Stimulated activated CD8-positive, alpha-beta memory T cell treated with anti-CD3 and anti-CD28 coated beads, Interleukin-15, amount 100 ng/mL, for 1 hour (primary cell): ENCODE data around the gene ARHGAP28.
"Not testable (repeated sequence)": the region's sequence is repeated elsewhere in the genome, so short reads cannot be mapped to it uniquely, and the experiment has no call there.

Experiments
- DNase-seq: peaks from one replicate; pipeline ENCODE4 v3.0.0-alpha.2; 2020; ENCODE audit warnings: low read depth

The ARHGAP28 gene

GRCh38 chr18:6775702-6776101 lies 46.2 kb downstream of the ARHGAP28 start:
- no peak for DNase-seq

DNA sequence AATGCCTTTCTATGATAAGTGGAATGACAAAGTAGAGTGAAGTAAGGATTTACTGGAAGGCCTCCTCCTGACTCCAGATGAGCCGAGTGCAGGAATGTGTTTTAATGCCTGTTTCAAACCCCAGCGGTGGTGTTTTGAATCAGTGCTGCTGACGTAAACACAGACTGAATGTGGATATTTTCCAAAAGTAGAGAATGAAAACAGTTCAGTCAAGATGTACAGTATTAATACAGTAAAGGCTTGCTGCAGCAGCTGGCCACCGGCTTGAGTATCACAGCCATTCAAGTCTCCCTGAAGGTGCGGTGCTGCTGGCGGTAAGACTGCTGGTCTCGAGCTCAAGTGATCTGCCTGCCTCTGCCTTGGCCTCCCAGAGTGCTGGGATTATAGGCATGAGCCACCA lies 46.7 kb downstream of the ARHGAP28 start:
- DNase-seq: no peak

DNA sequence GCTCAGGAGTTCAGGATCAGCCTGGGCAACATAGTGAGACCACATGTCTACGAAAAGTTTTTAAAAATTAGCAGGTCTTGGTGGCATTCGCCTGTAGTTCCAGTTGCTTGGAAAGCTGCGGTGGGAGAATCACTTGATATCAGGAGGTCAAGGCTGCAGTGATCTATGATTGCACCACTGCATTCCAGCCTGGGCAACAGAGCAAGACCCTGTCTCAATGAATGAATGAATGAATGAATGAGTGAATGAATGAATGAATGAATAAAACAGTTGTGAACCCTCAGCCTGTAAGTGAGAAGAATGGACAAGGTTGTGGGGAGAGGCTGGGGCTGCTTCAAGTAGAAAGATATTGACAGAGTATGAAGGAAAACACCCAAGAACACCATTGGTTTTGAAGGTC lies 48.0 kb downstream of the ARHGAP28 start:
- no peak for DNase-seq

- no peak for DNase-seq
Measured at GRCh38 chr18:6778459-6779247, 49.1 kb downstream of the ARHGAP28 start.

- no peak for DNase-seq
Measured at GRCh38 chr18:6781142-6781714, 51.7 kb downstream of the ARHGAP28 start.

DNA sequence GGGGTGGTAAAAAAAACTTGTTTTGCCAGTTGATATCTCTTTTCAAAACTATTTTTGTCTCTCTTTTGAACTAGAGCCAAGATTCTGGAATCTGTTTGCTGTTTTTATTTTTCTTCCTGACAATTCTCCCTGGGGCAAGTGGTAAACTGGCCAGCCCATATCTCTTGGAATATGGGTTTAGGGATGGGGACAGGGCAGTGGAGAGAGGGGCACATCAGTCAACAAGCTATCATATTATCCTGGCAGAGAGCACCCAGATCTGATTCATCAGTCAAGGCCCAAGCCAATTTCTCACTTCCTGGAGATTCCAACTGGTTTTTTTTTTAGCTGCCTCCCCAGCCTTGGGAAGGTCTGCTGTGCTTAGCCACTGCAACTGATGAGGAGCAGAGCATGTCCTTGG lies 52.3 kb downstream of the ARHGAP28 start:
- no peak for DNase-seq

DNA sequence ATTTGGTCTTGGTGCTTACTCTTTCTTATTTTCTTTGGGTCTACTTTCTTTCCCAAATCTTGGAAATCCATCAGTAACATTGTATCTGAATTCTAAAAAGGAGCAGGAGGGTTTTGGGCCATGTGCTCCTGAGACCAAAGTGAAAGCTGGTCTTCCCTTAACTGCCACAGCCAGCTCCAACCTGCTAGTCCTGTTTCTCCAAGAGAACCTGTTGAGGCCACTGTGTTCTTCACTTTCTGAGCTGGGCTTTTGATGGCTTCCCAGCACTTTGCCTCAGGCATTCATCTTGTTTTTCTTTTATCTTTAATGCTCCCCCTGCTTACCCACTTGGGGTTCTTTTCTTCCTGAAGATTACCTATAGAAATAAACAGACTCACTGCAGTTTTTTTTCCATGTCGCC lies 53.3 kb downstream of the ARHGAP28 start:
- DNase-seq: no peak

DNA sequence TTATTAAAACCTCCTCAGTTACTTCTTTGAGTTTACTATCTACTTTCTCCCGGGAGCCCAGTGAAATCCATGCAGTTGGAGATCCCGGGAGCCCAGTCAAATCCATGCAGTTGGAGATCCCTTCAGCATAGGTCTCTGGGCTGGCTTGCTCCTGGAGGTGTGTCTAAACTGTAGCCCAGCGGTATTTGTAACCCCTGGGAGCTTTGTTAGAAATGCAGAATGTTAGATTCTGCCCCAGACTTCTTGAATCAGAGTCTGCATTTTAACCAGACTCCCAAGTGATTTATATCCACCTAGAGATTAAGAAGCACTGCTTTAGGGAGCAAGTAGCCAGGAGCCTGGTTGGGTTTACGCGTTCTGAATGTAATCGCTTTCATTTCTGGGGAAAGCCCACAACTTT lies 54.5 kb downstream of the ARHGAP28 start:
- no peak for DNase-seq

GRCh38 chr18:6785001-6785400 lies 55.5 kb downstream of the ARHGAP28 start:
- DNase-seq: no peak

GRCh38 chr18:6785411-6785810 lies 55.9 kb downstream of the ARHGAP28 start:
- no peak for DNase-seq

DNA sequence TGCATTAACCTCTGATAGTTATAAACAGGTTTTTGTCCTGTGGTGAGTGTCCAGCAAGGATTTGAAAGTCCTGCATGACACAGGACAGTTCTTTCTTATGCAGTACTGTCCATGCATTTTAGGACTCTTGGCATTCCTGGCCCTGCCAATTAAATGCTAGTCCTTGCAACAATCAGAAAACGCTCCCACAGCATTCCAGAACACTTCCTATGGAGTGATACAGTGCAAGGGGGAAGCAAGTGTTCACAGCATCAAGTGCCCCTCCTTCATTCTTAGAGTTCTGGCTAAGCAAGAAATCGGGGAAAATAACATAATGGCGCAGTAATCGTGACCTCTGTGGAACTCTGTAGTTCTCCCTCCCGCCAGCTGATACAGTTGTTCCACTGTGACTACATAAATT lies 62.9 kb downstream of the ARHGAP28 start:
- DNase-seq: no peak

GRCh38 chr18:6793455-6793854 lies 63.9 kb downstream of the ARHGAP28 start:
- DNase-seq: no peak

- DNase-seq: no peak
Measured at GRCh38 chr18:6793986-6794385, 64.5 kb downstream of the ARHGAP28 start.

GRCh38 chr18:6795307-6795706 lies 65.8 kb downstream of the ARHGAP28 start:
- no peak for DNase-seq

DNA sequence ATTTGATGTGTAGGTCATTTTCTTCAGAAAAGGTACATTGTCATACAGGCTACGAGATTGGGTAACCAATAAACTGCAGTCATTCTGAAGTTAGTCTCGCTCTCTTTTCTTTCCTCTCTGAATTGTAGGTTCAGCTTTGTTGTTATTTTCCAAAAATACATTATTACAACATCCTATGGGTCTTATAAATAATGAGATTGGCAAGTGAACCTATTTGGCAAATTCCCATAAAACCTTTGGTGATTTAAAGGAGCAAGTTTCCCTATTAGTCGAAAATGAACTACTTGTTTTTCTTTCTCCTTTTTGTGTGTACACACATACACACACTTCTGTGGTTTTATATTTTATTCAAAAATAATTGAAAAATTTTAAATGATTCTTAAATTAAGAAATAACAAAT lies 67.0 kb downstream of the ARHGAP28 start:
- DNase-seq: no peak

- no peak for DNase-seq
Measured at GRCh38 chr18:6797171-6797570, 67.7 kb downstream of the ARHGAP28 start.

DNA sequence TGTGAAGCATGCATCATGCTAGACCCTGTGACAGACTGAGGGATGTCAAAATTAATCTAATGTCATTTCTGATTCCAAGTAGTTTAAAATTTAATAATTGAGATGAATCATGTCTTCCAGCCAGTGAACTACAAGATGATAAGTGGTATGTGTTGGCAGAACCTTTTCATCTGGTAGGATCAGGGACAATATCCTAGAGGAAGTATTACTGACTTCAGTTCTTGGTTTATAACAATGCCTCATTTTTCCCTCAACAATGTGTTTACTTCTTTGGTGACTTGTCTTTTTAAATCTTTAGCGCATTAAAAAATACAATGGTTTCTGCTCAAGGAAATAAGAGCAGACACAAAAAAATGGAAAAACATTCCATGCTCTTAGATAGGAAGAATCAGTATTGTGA lies 69.4 kb downstream of the ARHGAP28 start:
- DNase-seq: no peak

DNA sequence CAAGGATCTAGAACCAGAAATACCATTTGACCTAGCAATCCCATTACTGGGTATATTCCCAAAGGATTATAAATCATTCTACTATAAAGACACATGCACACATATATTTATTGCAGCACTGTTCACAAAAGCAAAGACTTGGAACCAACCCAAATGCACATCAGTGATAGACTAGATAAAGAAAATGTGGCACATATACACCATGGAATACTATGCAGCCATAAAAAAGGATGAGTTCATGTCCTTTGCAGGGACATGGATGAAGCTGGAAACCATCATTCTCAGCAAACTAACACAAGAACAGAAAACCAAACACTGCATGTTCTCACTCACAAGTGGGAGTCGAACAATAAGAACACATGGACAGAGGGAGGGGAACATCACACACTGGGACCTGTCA lies 70.8 kb downstream of the ARHGAP28 start:
- not testable (repeated sequence) for DNase-seq

DNA sequence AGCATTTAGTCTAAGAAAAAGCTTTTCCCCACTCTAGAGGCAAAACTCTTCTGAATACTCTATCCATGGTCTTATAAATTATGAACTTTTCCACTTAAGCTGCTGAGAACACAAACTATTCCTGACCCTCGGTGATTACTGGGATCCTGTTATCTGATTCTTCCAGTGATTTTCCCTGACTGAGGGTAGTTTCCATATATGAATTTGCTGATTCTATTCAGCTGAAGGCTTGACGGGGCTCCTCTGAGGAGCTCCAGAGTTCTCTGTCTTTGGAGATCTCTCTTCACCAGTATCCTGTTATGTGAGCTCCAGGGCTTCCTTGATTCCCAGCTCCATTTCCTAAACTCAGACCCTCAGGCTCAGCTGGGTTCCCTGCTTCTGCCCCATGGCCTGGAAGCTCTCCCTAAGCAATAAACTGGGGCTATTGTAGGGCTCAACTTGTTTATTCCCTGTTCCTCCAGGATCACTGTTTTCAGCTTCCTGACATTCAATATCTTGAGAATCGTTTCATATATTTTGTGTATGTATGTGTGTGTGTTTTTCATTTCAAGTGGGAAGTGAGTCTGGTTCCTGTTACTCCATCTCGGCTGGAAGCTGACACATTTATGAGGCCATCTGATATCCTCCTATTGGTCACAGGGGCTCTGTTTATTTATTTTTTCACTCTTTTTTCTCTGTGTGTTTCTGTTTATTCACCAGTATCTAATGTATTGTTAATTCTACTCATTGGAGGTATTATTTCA lies 78.2 kb downstream of the ARHGAP28 start:
- DNase-seq: no peak

- DNase-seq: no peak
Measured at GRCh38 chr18:6810191-6810590, 80.7 kb downstream of the ARHGAP28 start.

DNA sequence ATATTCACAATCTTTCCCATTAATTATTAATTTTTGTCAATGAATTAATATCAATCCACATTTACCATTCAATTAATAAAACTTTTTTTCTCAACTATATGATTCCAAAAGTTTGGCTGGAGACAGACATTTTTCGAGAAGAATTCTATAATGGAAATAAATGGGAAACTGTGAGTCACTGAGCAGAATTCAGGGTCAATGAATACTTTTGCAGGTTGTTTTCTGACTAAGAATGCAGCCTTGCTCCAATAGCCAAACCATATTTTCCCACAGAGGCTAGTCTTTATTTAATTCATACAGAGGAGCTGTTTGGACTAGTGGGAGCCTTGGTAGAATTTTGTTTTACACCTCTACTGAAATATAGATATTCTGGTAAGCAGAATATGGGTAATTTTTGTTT lies 82.3 kb downstream of the ARHGAP28 start:
- no peak for DNase-seq

GRCh38 chr18:6814882-6815425 lies 85.4 kb downstream of the ARHGAP28 start:
- DNase-seq: no peak

DNA sequence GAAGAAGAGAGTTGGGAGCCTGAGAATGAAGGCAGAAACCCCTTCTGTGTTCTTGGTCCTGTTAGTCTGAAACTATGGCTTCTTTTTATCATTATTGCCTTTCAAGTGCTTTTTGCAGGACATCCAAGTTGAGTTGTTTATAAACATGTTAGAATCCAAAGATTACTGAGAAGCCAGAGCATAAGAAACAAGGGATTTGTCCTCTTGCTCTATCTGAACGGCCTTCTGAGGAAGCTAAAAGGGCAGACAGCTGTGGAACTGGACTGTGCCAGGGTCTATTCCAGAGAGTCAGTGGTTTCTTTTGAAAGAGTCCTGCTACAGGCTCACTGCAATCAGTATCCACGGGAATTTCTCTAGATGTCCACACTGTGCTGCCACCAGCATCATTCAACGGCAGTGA lies 86.6 kb downstream of the ARHGAP28 start:
- DNase-seq: no peak
